ENCODE results near the gene ACAP2. TPM values are rescaled to one million over a fixed set of nuclear protein-coding genes. Genes with fewer than 3 reads are reported as not detected.
A peak's percentile ranks its signal among the peaks of the same experiment; 100 is the strongest.
"Not testable (repeated sequence)": the region's sequence is repeated elsewhere in the genome, so short reads cannot be mapped to it uniquely, and the experiment has no call there.

The ACAP2 gene
- total RNA-seq, result 30.0 and 31.4 TPM in 2 replicates
- 9.6 TPM for polyA plus RNA-seq (2012)

GRCh38 chr3:195442573-195443390 is at the start of gene ACAP2:
Gene ACAP2, minus strand, starts transcription at chr3:195443020. Its CDS starts 173 bp downstream, at chr3:195442847.
- peak; percentile 99 for DNase-seq (ENCODE audit: low read depth)

- no peak for DNase-seq (ENCODE audit: low read depth)
These were observed 32.8 kb upstream of the ACAP2 start for GRCh38 chr3:195475614-195476013.

GRCh38 chr3:195475116-195475515 is 32.3 kb upstream of the ACAP2 start:
- not testable (repeated sequence) for DNase-seq (ENCODE audit: low read depth)

GRCh38 chr3:195468841-195469240 is 26.0 kb upstream of the ACAP2 start:
- no peak for DNase-seq (ENCODE audit: low read depth)

- DNase-seq (ENCODE audit: low read depth), result no peak
These were observed 25.6 kb upstream of the ACAP2 start for GRCh38 chr3:195468391-195468776.

GRCh38 chr3:195467641-195468390 is 25.0 kb upstream of the ACAP2 start:
- DNase-seq (ENCODE audit: low read depth), result peak; percentile 50

- DNase-seq (ENCODE audit: low read depth), result no peak
These were observed 23.4 kb upstream of the ACAP2 start for GRCh38 chr3:195466251-195466650.

- not testable (repeated sequence) for DNase-seq (ENCODE audit: low read depth)
These were observed 20.1 kb upstream of the ACAP2 start for GRCh38 chr3:195462922-195463321.

GRCh38 chr3:195462308-195462610 is 19.4 kb upstream of the ACAP2 start:
- DNase-seq (ENCODE audit: low read depth), result peak; percentile 71

- peak; percentile 50 for DNase-seq (ENCODE audit: low read depth)
These were observed 18.9 kb upstream of the ACAP2 start for GRCh38 chr3:195461594-195462307.

- DNase-seq (ENCODE audit: low read depth), result no peak
These were observed 17.4 kb upstream of the ACAP2 start for GRCh38 chr3:195460091-195460713.

GRCh38 chr3:195458316-195458717 is 15.5 kb upstream of the ACAP2 start:
- DNase-seq (ENCODE audit: low read depth), result no peak

- no peak for DNase-seq (ENCODE audit: low read depth)
These were observed 13.0 kb upstream of the ACAP2 start for GRCh38 chr3:195455789-195456188.

- no peak for DNase-seq (ENCODE audit: low read depth)
These were observed 10.4 kb upstream of the ACAP2 start for GRCh38 chr3:195453236-195453635.

GRCh38 chr3:195451373-195452015 is 8.7 kb upstream of the ACAP2 start:
- DNase-seq (ENCODE audit: low read depth), result no peak

GRCh38 chr3:195450731-195451229 is 8.0 kb upstream of the ACAP2 start:
- DNase-seq (ENCODE audit: low read depth), result peak; percentile 48

- DNase-seq (ENCODE audit: low read depth), result no peak
These were observed 5.5 kb upstream of the ACAP2 start for GRCh38 chr3:195448205-195448875.

GRCh38 chr3:195447201-195447600 is 4.4 kb upstream of the ACAP2 start:
- DNase-seq (ENCODE audit: low read depth), result no peak

GRCh38 chr3:195446359-195446758 is 3.5 kb upstream of the ACAP2 start:
- DNase-seq (ENCODE audit: low read depth), result no peak

- no peak for DNase-seq (ENCODE audit: low read depth)
These were observed 3.1 kb upstream of the ACAP2 start for GRCh38 chr3:195445885-195446284.
